HTR-8/SVneo (cell line): ENCODE measurements around the gene TRPC3.
"Not testable (repeated sequence)": the region's sequence is repeated elsewhere in the genome, so short reads cannot be mapped to it uniquely, and the experiment has no call there.

Source experiments
- DNase-seq: peaks from one replicate; pipeline ENCODE4 v3.0.0; 2011; ENCODE audit warnings: low spot score, mixed read lengths; ENCODE audit not compliant: insufficient read length
- FAIRE-seq: peaks from 2 replicates; lab custom pipeline; 2011; peaks lifted over from hg19 to GRCh38; lab: Jason Lieb, UNC

The TRPC3 gene

GRCh38 chr4:121950680-121951520 is 960 bp downstream of the TRPC3 start:
- DNase-seq: peak; percentile 30

GRCh38 chr4:121950212-121950679 is 1.6 kb downstream of the TRPC3 start:
- DNase-seq (peak; percentile 87), FAIRE-seq (no peak)

More at GRCh38 chr4:121950680-121951520, 960 bp downstream of the TRPC3 start:
- FAIRE-seq: peak; percentile 68

- DNase-seq: no peak
- no peak for FAIRE-seq
Observed at GRCh38 chr4:121946644-121947043, 5.2 kb downstream of the TRPC3 start.

GRCh38 chr4:121943941-121944340 is 7.9 kb downstream of the TRPC3 start:
- FAIRE-seq: no peak
- DNase-seq: no peak

- no peak for FAIRE-seq
- DNase-seq: no peak
Observed at GRCh38 chr4:121939690-121940089, 12.2 kb downstream of the TRPC3 start.

- FAIRE-seq (no peak), DNase-seq (peak; percentile 10)
Observed at GRCh38 chr4:121938282-121939092, 13.4 kb downstream of the TRPC3 start.

GRCh38 chr4:121936101-121936500 is 15.8 kb downstream of the TRPC3 start:
- DNase-seq (no peak), FAIRE-seq (no peak)

- FAIRE-seq (no peak), DNase-seq (no peak)
Observed at GRCh38 chr4:121934635-121935034, 17.2 kb downstream of the TRPC3 start.

GRCh38 chr4:121932212-121932974 is 19.5 kb downstream of the TRPC3 start:
- DNase-seq (no peak), FAIRE-seq (no peak)

GRCh38 chr4:121930304-121930703 is 21.6 kb downstream of the TRPC3 start:
- no peak for FAIRE-seq
- DNase-seq: no peak

- FAIRE-seq (no peak), DNase-seq (no peak)
Observed at GRCh38 chr4:121927948-121928347, 23.9 kb downstream of the TRPC3 start.

- FAIRE-seq, DNase-seq: not testable (repeated sequence)
Observed at GRCh38 chr4:121926490-121926889, 25.4 kb downstream of the TRPC3 start.

GRCh38 chr4:121923306-121923705 is 28.6 kb downstream of the TRPC3 start:
- DNase-seq (no peak), FAIRE-seq (no peak)

- DNase-seq (no peak), FAIRE-seq (no peak)
Observed at GRCh38 chr4:121913667-121914066, 38.2 kb downstream of the TRPC3 start.

GRCh38 chr4:121908346-121908745 is 43.5 kb downstream of the TRPC3 start:
- no peak for FAIRE-seq
- no peak for DNase-seq

- FAIRE-seq (no peak), DNase-seq (peak; percentile 36)
Observed at GRCh38 chr4:121900132-121900983, 51.5 kb downstream of the TRPC3 start.

- FAIRE-seq: no peak
- DNase-seq: no peak
Observed at GRCh38 chr4:121898150-121898549, 53.7 kb downstream of the TRPC3 start.

GRCh38 chr4:121888134-121888533 is 63.7 kb downstream of the TRPC3 start:
- no peak for FAIRE-seq
- DNase-seq: no peak

- FAIRE-seq (no peak), DNase-seq (no peak)
Observed at GRCh38 chr4:121885115-121885514, 66.7 kb downstream of the TRPC3 start.
